ENCODE results near the gene SV2C.

The SV2C gene

GRCh38 chr5:76277736-76278135 is 194.6 kb downstream of the SV2C start:
- TF ChIP-seq CTCF (IDR thresholded peaks at IDR 0.05; ENCODE audit: low read depth, low read length), result no peak
- no peak for DNase-seq (ENCODE audit: low read depth in 2 of 2)
- H3K4me3 ChIP-seq (replicated peaks in 1 of 2; ENCODE audit: low read depth in 2 of 2, low read length in 2 of 2), result no peak overlapping the region

GRCh38 chr5:76278261-76278789 is 195.1 kb downstream of the SV2C start:
- TF ChIP-seq CTCF (IDR thresholded peaks at IDR 0.05; ENCODE audit: low read depth, low read length), result no peak
- no peak overlapping the region for H3K4me3 ChIP-seq (replicated peaks in 1 of 2; ENCODE audit: low read depth in 2 of 2, low read length in 2 of 2)
- no peak for DNase-seq (ENCODE audit: low read depth in 2 of 2)

- no peak overlapping the region for H3K4me3 ChIP-seq (replicated peaks in 1 of 2; ENCODE audit: low read depth in 2 of 2, low read length in 2 of 2)
- no peak for TF ChIP-seq CTCF (IDR thresholded peaks at IDR 0.05; ENCODE audit: low read depth, low read length)
- DNase-seq (ENCODE audit: low read depth in 2 of 2), result no peak
Measured at GRCh38 chr5:76280494-76280893, 197.3 kb downstream of the SV2C start.

- H3K4me3 ChIP-seq (replicated peaks in 1 of 2; ENCODE audit: low read depth in 2 of 2, low read length in 2 of 2), result no peak overlapping the region
- no peak for TF ChIP-seq CTCF (IDR thresholded peaks at IDR 0.05; ENCODE audit: low read depth, low read length)
- no peak for DNase-seq (ENCODE audit: low read depth in 2 of 2)
Measured at GRCh38 chr5:76283670-76284069, 200.5 kb downstream of the SV2C start.

GRCh38 chr5:76289692-76290091 is 206.5 kb downstream of the SV2C start:
- no peak overlapping the region for H3K4me3 ChIP-seq (replicated peaks in 1 of 2; ENCODE audit: low read depth in 2 of 2, low read length in 2 of 2)
- no peak for DNase-seq (ENCODE audit: low read depth in 2 of 2)
- no peak for TF ChIP-seq CTCF (IDR thresholded peaks at IDR 0.05; ENCODE audit: low read depth, low read length)

GRCh38 chr5:76290321-76290757 is 207.2 kb downstream of the SV2C start:
- no peak for DNase-seq (ENCODE audit: low read depth in 2 of 2)
- no peak overlapping the region for H3K4me3 ChIP-seq (replicated peaks in 1 of 2; ENCODE audit: low read depth in 2 of 2, low read length in 2 of 2)
- TF ChIP-seq CTCF (IDR thresholded peaks at IDR 0.05; ENCODE audit: low read depth, low read length), result no peak

Data from cardiac fibroblast (primary cell).